Endothelial cell of umbilical vein (primary cell): Measurements from ENCODE around the gene FAM81A. TPM values are rescaled to one million over a fixed set of nuclear protein-coding genes. Genes with fewer than 3 reads are reported as not detected.

Experiments
- BruUV-seq: library from RNA; stranded (reverse); fragments of 400-500 nt; replicated peaks from 2 replicates; lab custom pipeline; 2021; lab: Mats Ljungman, UMichigan
- CTCF ChIA-PET: fragments of 300-600, 350-600 bp; sonication (Branson Sonifier 250); formaldehyde crosslinking; loops from one replicate; lab custom pipeline; 2021; ENCODE audit warnings: antibody characterized with exemption, inconsistent platforms; lab: Charles Lee
- POLR2A ChIA-PET: fragments of 300-600, 350-600 bp; sonication (Branson Sonifier 250); formaldehyde crosslinking; loops from one replicate; lab custom pipeline; 2021; ENCODE audit warnings: antibody characterized with exemption, inconsistent platforms; lab: Charles Lee
- DNase-seq: peaks from one replicate; pipeline ENCODE4 v3.0.0-alpha.2; 2011; ENCODE audit warnings: low read depth, low spot score
- FAIRE-seq: peaks from 2 replicates; lab custom pipeline; 2011; peaks lifted over from hg19 to GRCh38; lab: Jason Lieb, UNC
- H2AFZ ChIP-seq: 2 replicates; pipeline ENCODE4 v1.6.0; 2012; ENCODE audit warnings: low read depth, low read length, control low read depth, inconsistent platforms
- H3K27ac ChIP-seq: 2 replicates; pipeline ENCODE4 v1.5.1; 2011; ENCODE audit warnings: low read depth, mild to moderate bottlenecking, control low read depth, low read length, moderate library complexity; ENCODE audit not compliant: insufficient read depth
- H3K27me3 ChIP-seq, 2 experiments: 2 replicates each; pipeline versions ENCODE4 v1.6.0 to v1.6.1; 2011; ENCODE audit warnings: low read length in 2 of 2, mixed read lengths in 1 of 2; ENCODE audit not compliant: control insufficient read depth in 2 of 2, insufficient read depth in 2 of 2
- H3K36me3 ChIP-seq, 2 experiments: 2 replicates in 1 of 2; 3 replicates in 1 of 2; pipeline ENCODE4 v1.5.1; 2011; ENCODE audit warnings: low read length in 2 of 2, mild to moderate bottlenecking in 1 of 2, moderate library complexity in 1 of 2; ENCODE audit not compliant: control insufficient read depth in 2 of 2, insufficient read depth in 2 of 2; ENCODE audit errors: extremely low read depth in 1 of 2
- H3K4me1 ChIP-seq: 3 replicates; pipeline ENCODE4 v1.5.1; 2011; ENCODE audit warnings: mild to moderate bottlenecking, low read length; ENCODE audit not compliant: control insufficient read depth, insufficient read depth; ENCODE audit errors: extremely low read depth
- H3K4me2 ChIP-seq: 2 replicates; pipeline ENCODE4 v1.6.1; 2011; ENCODE audit warnings: low read length, control low read depth, mixed read lengths; ENCODE audit not compliant: insufficient read depth
- H3K4me3 ChIP-seq, 3 experiments: fragments of 200-600 bp in 1 of 3; sonication (generic), shearing (Covaris generic) in 1 of 3; replicated peaks in 1 of 3; 2 replicates each; pipeline ENCODE4 v1.5.1; 2011 to 2016; ENCODE audit warnings: control low read depth in 3 of 3, low read length in 3 of 3, mild to moderate bottlenecking in 2 of 3, inconsistent platforms in 1 of 3, low read depth in 1 of 3, moderate library complexity in 1 of 3; ENCODE audit not compliant: insufficient read depth in 1 of 3
- H3K79me2 ChIP-seq: 2 replicates; pipeline ENCODE4 v1.6.0; 2012; ENCODE audit warnings: low read length, inconsistent platforms; ENCODE audit not compliant: control insufficient read depth, insufficient read depth
- H3K9ac ChIP-seq: replicated peaks from 2 replicates; pipeline ENCODE3; 2011; ENCODE audit warnings: low read length, control low read depth; ENCODE audit not compliant: insufficient read depth; ENCODE audit errors: extremely low read depth
- H3K9me1 ChIP-seq: replicated peaks from 3 replicates; pipeline ENCODE4 v1.6.0; 2011; ENCODE audit warnings: mild to moderate bottlenecking, low read length; ENCODE audit not compliant: control insufficient read depth, insufficient read depth; ENCODE audit errors: extremely low read depth
- H3K9me3 ChIP-seq: replicated peaks from 2 replicates; pipeline ENCODE4 v1.5.1; 2012; ENCODE audit warnings: low read length, inconsistent platforms; ENCODE audit not compliant: control insufficient read depth, insufficient read depth
- H4K20me1 ChIP-seq: replicated peaks from 2 replicates; pipeline ENCODE3; 2011; ENCODE audit warnings: mild to moderate bottlenecking, low read length; ENCODE audit not compliant: control insufficient read depth, insufficient read depth; ENCODE audit errors: extremely low read depth
- EZH2 ChIP-seq: IDR thresholded peaks from 2 replicates; pipeline ENCODE4 v1.6.1; 2012; ENCODE audit warnings: borderline replicate concordance, low read depth, mild to moderate bottlenecking, moderate library complexity, low read length, inconsistent platforms; ENCODE audit not compliant: severe bottlenecking
- FOS ChIP-seq: IDR thresholded peaks from 2 replicates; pipeline ENCODE4 v1.6.1; 2011; ENCODE audit warnings: mild to moderate bottlenecking, low read length, moderate library complexity, borderline replicate concordance; ENCODE audit not compliant: insufficient read depth
- GATA2 ChIP-seq: IDR thresholded peaks from 2 replicates; pipeline ENCODE4 v1.7.0; 2011; ENCODE audit warnings: low read depth, mild to moderate bottlenecking, moderate library complexity, mixed read lengths, low read length; ENCODE audit not compliant: insufficient read length, insufficient read depth
- JUN ChIP-seq: IDR thresholded peaks from 2 replicates; pipeline ENCODE4 v1.6.1; 2011; ENCODE audit warnings: borderline replicate concordance, low read depth; ENCODE audit not compliant: insufficient read length, insufficient read depth
- MYC ChIP-seq: IDR thresholded peaks from one replicate; pipeline ENCODE4 v1.6.1; 2011; ENCODE audit warnings: mild to moderate bottlenecking, low read depth, low read length
- POLR2A ChIP-seq: IDR thresholded peaks from 2 replicates; pipeline ENCODE4 v1.6.1; 2012; ENCODE audit warnings: low read depth, mild to moderate bottlenecking, control low read depth, low read length
- POLR2AphosphoS5 ChIP-seq: IDR thresholded peaks from 2 replicates; pipeline ENCODE4 v1.6.1; 2012; ENCODE audit warnings: low read depth, mild to moderate bottlenecking, control low read depth, low read length, moderate library complexity; ENCODE audit not compliant: insufficient read depth
- dilution Hi-C: fragments of 300-500 bp; cut with MboI; formaldehyde crosslinking; loops from one replicate; pipeline ENCODE4 v1.15.0; 2019; ENCODE audit warnings: low sequenced_read_pairs; ENCODE audit not compliant: extremely low pct_ligation_motif_present
- intact Hi-C: fragments of 100-400 bp; cut with micrococcal nuclease; formaldehyde crosslinking; loops from one replicate; pipeline ENCODE4 v1.10.0; 2022
- polyA plus RNA-seq, 4 experiments: library from polyadenylated mRNA; depleted of rRNA in 3 of 4; stranded (reverse) in 3 of 4; unstranded in 1 of 4; fragments of >200 nt; gene quantifications; 2 replicates each; pipeline versions ENCODE4 v1.2.1 to v1.2.3, GENCODE V29; 2011 to 2012; ENCODE audit warnings: missing spikeins in 1 of 4
- total RNA-seq: library from RNA; stranded (reverse); gene quantifications from 2 replicates; pipeline ENCODE4 v1.2.3, GENCODE V29; 2021
- TF ChIP-seq, protein P1 (sequence below), 2 donors: IDR thresholded peaks; 1 replicate in 1 of 2; 2 replicates in 1 of 2; pipeline ENCODE4 v1.5.1; 2011; ENCODE audit warnings: low read length in 2 of 2, mild to moderate bottlenecking in 2 of 2, moderate library complexity in 2 of 2, control low read depth in 1 of 2, inconsistent platforms in 1 of 2, low read depth in 1 of 2; ENCODE audit not compliant: insufficient read depth in 1 of 2; ENCODE audit errors: extremely low read depth in 1 of 2
- TF ChIP-seq, protein P2 (sequence below): IDR thresholded peaks from 2 replicates; pipeline ENCODE4 v1.6.1; 2011; ENCODE audit not compliant: insufficient read depth, insufficient read length

Gene FAM81A
- total and polyA plus RNA-seq, 2 donors (not counting 3 experiments of a cell fraction or from before 2014, with no cell fraction given), result 0.28 to 1.2 TPM

DNA sequence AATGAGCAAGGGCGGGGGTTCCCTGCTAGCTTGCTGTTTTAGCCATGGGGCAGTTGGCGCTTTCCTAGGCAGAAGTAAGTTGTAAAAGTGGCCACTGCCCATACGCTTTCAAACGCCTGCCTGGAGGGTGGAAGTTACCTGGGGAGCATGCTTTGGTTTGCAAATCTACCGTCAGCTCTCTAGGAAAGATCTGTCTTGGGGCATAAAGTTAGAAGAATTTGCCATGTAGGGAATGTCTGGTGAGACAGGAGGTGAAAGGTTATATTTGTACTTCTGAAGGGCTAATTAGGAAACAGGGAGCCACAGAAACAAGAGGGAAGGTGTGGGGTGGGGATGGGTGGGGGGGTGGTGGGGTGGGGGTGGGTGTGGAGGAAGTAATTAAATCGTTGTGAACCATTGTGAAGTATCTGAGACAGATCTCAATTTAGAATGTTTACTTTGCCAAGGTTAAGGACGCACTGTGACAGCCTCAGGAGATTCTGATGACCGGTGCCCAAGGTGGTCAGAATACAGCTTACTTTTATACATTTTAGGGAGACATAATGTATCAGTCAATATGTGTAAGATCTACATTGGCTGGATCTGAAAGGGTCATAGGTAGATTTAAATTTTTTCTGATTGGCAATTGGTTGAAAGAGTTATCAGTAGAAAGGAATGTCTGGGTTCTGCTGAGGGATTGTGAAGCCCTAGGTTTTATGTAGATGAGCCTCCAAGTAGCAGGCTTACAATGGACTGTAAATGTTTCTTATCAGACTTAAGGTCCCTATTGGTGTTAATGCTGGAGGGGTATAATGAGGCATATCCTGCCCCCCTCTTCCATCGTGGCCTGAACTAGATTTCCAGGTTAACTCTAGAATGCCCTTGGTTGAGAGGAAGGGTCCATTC, 111.6 kb downstream of the FAM81A start:
- intact Hi-C loops (no loop called here), dilution Hi-C loops (no loop called here)
- Histone ChIP-seq H3K36me3 (no peaks in the 10 kb centered on the region), H3K9ac (no peak overlapping the region), H3K79me2 (no peaks in the 10 kb centered on the region), H3K4me2 (no peak overlapping the region), H2AFZ (no peak overlapping the region), H3K27me3 (peaks cover 2 to 4% of the 10 kb centered on the region in 2 experiments), H3K9me1 (no peaks in the 10 kb centered on the region), H3K9me3 (no peaks in the 10 kb centered on the region), H3K4me3 (no peak overlapping the region), H4K20me1 (no peaks in the 10 kb centered on the region), H3K4me1 (no peaks in the 10 kb centered on the region), H3K27ac (no peak overlapping the region)
- TF ChIP-seq JUN, result no peak
- TF ChIP-seq GATA2, result no peak
- TF ChIP-seq, protein P1, sequence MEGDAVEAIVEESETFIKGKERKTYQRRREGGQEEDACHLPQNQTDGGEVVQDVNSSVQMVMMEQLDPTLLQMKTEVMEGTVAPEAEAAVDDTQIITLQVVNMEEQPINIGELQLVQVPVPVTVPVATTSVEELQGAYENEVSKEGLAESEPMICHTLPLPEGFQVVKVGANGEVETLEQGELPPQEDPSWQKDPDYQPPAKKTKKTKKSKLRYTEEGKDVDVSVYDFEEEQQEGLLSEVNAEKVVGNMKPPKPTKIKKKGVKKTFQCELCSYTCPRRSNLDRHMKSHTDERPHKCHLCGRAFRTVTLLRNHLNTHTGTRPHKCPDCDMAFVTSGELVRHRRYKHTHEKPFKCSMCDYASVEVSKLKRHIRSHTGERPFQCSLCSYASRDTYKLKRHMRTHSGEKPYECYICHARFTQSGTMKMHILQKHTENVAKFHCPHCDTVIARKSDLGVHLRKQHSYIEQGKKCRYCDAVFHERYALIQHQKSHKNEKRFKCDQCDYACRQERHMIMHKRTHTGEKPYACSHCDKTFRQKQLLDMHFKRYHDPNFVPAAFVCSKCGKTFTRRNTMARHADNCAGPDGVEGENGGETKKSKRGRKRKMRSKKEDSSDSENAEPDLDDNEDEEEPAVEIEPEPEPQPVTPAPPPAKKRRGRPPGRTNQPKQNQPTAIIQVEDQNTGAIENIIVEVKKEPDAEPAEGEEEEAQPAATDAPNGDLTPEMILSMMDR (IDR thresholded peaks at IDR 0.05; ENCODE audit: extremely low read depth in 1 of 2, insufficient read depth in 1 of 2, low read depth in 1 of 2, low read length in 2 of 2), result no peak
- no peak for TF ChIP-seq POLR2AphosphoS5
- TF ChIP-seq EZH2, result no peak
- TF ChIP-seq MYC, result no peak
- TF ChIP-seq POLR2A, result no peak
- TF ChIP-seq FOS, result no peak
- TF ChIP-seq, protein P2, sequence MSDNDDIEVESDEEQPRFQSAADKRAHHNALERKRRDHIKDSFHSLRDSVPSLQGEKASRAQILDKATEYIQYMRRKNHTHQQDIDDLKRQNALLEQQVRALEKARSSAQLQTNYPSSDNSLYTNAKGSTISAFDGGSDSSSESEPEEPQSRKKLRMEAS, result no peak
- no peak for FAIRE-seq
- no peak for DNase-seq
- CTCF ChIA-PET, result interaction anchor here (0.7 to 2.7 kb wide), 2 partner anchors 17 to 43 kb away, joined by 3 to 12 read pairs; no protein-coding TSS in a partner anchor
- BruUV-seq, result no TSS peak
- POLR2A ChIA-PET, result no interaction called here
